ENCODE results near the gene ARHGEF10L.

ARHGEF10L gene

DNA sequence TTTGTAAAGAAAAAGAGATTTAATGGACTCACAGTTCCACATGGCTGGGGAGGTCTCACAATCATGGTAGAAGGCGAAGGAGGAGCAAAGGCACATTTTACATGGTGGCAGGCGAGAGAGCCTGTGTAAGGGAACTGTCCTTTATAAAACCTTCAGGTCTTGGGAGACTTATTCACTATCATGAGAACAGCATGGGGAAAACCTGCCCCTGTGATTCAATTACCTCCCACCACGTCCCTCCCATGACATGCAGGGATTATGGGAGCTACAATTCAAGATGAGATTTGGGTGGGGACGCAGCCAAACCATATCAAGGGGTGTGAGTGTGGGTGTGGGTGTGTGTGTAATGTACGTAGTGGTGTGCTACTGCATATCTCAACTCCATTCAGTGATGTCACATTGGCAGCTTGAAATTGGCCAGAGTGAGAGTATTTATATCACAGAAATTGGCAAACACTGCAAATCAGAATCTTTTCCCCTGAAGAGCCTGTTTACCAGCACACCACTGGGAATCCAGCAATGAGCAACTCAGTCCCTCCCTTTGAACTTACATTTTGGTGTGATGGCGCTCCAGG lies 5.4 kb downstream of the ARHGEF10L start:
- H3K27ac ChIP-seq, result no peak overlapping the region
- no peak for TF ChIP-seq ZFX (IDR thresholded peaks at IDR 0.05)
- TF ChIP-seq, protein P1, sequence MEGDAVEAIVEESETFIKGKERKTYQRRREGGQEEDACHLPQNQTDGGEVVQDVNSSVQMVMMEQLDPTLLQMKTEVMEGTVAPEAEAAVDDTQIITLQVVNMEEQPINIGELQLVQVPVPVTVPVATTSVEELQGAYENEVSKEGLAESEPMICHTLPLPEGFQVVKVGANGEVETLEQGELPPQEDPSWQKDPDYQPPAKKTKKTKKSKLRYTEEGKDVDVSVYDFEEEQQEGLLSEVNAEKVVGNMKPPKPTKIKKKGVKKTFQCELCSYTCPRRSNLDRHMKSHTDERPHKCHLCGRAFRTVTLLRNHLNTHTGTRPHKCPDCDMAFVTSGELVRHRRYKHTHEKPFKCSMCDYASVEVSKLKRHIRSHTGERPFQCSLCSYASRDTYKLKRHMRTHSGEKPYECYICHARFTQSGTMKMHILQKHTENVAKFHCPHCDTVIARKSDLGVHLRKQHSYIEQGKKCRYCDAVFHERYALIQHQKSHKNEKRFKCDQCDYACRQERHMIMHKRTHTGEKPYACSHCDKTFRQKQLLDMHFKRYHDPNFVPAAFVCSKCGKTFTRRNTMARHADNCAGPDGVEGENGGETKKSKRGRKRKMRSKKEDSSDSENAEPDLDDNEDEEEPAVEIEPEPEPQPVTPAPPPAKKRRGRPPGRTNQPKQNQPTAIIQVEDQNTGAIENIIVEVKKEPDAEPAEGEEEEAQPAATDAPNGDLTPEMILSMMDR (conservative IDR thresholded peaks at IDR 0.05), result no peak

DNA sequence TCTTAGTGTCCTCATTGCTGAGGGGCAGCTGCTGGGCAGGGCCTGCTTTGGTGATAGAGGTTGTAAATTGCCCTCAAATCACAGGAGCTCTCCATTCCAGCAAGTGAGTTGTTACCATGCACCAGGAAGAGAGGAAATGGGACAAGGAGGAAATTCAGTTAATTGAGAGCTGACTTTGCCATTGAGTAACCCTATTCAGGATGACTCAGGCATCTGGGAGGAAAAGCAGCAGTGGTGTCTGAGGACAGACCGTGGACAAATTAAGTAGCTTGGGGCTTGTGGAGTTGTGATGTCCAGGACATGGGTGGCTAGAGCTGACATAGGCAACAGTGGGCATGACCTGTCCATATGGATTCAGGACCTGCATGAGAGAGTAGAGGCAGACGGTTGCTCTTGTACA lies 5.9 kb downstream of the ARHGEF10L start:
- TF ChIP-seq, protein P1 (conservative IDR thresholded peaks at IDR 0.05), result no peak
- no peak for TF ChIP-seq ZFX (IDR thresholded peaks at IDR 0.05)
- no peak overlapping the region for H3K27ac ChIP-seq

DNA sequence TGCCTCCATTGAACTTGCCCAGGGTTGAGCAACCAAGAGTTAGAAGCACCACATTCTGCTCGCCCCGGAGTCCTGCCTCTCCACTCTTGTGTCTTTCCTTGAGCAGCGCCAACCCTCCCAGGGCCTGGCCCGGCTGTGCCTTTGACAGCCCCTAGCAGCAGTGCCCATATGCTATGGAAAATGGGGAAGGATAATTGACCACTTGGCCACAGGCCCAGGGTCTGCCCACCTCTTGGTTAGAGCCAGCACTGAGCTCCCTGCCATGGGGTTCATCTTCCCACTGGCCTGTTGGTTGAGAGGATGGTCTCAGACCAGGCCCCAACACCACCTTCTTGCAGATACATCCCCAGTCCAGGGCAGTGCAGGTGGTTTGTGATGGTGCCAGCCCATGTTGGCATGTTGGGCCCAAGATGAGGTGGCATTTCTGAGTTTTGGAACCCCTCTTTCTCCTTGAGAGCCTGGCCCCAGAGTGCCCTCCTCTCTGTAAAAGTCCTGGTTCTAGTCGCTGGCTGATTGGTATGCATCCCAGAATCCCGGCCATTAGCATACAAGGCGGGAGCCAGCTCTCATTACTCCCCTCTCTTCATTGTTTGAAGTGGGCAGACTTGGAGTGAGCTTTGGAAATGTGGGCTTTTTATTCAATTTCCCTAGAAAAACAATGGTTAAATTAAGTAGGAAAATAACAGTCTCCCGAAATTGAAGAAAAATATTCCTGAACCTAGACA lies 7.6 kb downstream of the ARHGEF10L start:
- H3K27ac ChIP-seq, result no peak overlapping the region
- no peak for TF ChIP-seq ZFX (IDR thresholded peaks at IDR 0.05)
- TF ChIP-seq, protein P1 (conservative IDR thresholded peaks at IDR 0.05), result no peak

DNA sequence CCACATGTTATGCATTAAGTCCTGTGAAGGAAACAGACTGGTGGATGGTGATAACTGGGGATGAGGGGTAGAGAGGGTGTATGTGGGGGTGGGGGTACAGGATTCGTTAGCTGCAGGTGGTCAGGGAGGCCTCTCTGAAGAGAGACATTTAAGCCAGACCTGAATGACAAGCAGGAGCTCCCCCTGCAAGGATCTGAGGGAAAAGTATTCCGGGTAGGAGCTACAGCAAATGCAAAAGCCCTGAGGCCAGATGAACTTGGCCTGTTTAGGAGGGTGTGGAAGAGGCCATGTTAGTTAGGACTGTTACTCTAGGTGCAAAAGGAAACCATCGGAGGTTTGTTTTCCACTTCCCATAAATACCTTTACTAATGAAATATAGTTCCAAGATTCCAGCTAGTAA lies 9.9 kb downstream of the ARHGEF10L start:
- TF ChIP-seq, protein P1 (conservative IDR thresholded peaks at IDR 0.05), result no peak
- TF ChIP-seq ZFX (IDR thresholded peaks at IDR 0.05), result no peak
- no peak overlapping the region for H3K27ac ChIP-seq

DNA sequence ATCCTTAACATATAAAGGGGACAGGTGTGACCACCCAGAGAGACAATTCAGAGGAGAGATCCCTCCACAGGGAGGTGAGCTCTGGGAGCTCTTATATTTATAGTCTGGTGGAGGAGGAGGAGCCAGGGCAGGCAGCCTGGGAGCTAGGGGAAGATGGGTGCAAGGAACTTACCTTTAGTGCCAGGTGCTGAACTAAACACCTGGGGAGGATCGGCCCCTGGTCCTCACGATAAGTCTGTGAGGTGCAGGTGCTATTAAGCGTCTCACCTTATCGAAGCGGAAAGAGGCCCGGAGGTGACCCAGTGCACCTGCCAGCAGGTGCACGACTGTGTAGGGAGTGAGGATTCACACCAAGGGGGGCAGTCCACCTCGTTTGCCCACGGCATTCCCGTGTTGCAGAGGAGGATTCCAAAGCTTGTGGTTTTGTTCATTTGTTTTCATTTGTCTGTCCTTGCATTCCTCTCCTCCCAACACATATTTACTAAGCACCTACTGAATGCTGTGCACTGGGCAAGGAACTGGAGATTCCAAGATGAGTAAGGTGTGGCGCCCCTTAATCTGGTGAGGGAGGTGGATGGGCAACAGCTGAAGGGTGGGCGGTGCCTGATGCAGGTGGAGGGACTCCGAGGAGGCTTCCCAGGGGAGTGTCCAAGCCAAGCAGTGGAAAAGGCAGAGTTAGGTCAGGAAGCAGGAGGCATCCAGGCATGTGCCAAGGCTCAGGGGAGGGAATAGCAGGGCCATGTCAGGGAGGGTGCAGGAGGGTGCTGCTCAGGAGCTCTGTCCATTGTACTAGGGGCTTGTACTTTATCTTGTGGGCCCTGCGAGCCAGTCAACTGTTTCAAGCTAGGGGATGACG lies 11.5 kb downstream of the ARHGEF10L start:
- H3K27ac ChIP-seq, result no peak overlapping the region

DNA sequence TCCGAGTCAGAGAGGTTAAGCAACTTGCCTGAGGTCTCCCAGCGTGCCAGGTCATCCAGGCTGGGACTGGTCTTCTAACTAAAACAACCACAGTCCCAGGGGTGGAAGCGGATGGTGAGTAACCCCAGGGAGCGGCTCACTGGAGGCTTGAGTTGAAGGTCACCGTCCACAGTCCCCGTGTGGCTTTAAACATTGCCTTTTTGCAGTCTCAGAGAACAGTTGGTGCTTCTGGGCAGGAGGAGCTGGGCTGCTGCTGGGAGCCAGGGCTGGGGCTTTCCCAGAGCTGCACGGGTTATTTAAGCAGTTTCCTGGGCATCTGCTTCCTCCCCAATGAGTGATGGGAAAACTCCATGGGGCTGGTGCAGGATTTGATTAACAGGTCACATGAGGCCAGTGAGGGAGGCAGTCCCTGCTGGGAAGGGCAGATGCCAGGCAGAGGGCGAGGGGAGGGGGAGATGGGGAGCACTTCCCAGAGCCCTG lies 12.3 kb downstream of the ARHGEF10L start:
- TF ChIP-seq ZFX (IDR thresholded peaks at IDR 0.05), result no peak
- TF ChIP-seq, protein P1 (conservative IDR thresholded peaks at IDR 0.05), result no peak
- no peak overlapping the region for H3K27ac ChIP-seq

More for the DNA sequence above, 11.5 kb downstream of the ARHGEF10L start:
- TF ChIP-seq, protein P1 (conservative IDR thresholded peaks at IDR 0.05), result no peak
- no peak for TF ChIP-seq ZFX (IDR thresholded peaks at IDR 0.05)

Measured in C4-2B (cell line).